Right hindlimb (tissue), 1 donor: Measurements from ENCODE around the gene ANAPC4.
A peak's percentile ranks its signal among the peaks of the same experiment; 100 is the strongest.
"Not testable (repeated sequence)": the region's sequence is repeated elsewhere in the genome, so short reads cannot be mapped to it uniquely, and the experiment has no call there.

Experiments
- DNase-seq: peaks from one replicate; pipeline ENCODE4 v3.0.0-alpha.2; 2018

The ANAPC4 gene, protein sequence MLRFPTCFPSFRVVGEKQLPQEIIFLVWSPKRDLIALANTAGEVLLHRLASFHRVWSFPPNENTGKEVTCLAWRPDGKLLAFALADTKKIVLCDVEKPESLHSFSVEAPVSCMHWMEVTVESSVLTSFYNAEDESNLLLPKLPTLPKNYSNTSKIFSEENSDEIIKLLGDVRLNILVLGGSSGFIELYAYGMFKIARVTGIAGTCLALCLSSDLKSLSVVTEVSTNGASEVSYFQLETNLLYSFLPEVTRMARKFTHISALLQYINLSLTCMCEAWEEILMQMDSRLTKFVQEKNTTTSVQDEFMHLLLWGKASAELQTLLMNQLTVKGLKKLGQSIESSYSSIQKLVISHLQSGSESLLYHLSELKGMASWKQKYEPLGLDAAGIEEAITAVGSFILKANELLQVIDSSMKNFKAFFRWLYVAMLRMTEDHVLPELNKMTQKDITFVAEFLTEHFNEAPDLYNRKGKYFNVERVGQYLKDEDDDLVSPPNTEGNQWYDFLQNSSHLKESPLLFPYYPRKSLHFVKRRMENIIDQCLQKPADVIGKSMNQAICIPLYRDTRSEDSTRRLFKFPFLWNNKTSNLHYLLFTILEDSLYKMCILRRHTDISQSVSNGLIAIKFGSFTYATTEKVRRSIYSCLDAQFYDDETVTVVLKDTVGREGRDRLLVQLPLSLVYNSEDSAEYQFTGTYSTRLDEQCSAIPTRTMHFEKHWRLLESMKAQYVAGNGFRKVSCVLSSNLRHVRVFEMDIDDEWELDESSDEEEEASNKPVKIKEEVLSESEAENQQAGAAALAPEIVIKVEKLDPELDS

DNA sequence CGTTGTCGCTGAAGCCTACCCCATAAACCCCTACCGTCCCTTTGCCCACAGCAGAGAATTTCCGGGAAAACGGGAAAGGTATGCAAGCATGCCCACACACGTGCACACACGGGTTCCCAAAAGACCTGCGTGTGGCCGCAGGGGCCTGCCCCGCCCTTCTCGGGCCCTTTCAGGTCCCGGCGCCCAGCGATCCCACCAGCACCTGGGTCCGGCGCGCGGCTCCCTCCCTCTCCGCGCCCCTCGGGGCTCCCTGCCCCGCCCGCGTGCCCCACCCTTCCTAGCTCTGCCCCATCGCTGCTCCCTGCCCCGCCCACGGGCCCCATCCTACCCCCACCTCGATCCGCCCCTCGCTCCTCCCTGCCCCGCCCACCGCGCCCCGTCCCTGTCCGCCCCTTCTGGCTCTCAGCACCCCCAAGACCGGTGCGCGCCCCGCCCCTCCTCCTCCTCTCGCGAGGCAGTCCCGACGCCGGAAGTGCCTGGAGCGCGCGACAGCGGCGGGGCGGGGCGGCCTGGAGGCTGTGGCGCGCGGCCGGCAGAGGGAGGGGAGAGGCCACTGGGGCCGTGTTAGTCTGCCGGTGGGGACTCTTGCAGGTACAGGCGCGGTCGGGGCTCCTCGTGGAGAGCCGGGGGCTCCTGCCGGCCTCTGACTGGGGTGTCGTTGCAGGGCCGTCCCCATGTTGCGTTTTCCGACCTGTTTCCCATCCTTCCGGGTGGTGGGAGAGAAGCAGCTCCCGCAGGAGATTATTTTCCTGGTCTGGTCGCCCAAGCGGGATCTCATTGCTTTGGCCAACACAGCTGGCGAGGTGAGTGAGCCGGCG, at the start of gene ANAPC4:
Gene ANAPC4, plus strand, starts transcription at position 510 of the 818 bp plus-strand sequence. Its CDS starts 165 bp downstream, at position 675.
- peak; percentile 94 for DNase-seq

DNA sequence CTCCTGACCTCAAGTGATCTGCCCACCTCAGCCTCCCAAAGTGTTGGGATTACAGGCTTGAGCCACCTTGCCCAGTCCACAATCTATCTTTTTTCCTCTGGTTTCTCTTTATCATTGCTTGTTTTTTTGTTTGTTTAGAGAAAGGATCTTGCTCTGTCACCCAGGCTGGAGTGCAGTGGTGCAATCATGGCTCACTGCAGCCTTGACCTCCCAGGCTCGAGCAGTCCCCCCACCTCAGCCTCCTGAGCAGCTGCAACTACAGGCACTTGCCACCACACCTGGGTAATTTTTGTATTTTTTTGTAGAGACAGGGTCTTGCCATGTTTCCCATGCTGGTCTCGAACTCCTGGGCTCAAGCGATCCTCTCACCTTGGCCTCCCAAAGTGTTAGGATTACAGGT, 48.6 kb upstream of the ANAPC4 start:
- not testable (repeated sequence) for DNase-seq

DNA sequence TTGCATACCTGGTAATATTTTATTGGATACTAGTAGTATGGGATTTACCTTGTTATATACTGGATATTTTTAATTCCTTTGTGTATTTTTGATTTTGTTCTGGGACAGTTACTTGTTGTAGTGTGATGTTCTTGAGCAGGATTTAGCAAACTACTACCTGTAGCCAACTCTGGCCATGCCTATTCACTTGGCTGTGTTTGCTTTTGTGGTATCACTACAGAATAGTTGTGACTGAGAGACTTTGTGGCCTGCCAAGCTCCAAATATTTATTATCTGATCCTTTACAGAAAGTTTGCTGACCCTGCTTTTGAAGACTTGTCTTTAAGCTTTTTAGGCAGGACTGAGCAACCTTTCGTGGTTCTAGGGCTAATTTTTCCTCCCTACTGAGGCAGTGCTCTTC, 46.7 kb upstream of the ANAPC4 start:
- no peak for DNase-seq

DNA sequence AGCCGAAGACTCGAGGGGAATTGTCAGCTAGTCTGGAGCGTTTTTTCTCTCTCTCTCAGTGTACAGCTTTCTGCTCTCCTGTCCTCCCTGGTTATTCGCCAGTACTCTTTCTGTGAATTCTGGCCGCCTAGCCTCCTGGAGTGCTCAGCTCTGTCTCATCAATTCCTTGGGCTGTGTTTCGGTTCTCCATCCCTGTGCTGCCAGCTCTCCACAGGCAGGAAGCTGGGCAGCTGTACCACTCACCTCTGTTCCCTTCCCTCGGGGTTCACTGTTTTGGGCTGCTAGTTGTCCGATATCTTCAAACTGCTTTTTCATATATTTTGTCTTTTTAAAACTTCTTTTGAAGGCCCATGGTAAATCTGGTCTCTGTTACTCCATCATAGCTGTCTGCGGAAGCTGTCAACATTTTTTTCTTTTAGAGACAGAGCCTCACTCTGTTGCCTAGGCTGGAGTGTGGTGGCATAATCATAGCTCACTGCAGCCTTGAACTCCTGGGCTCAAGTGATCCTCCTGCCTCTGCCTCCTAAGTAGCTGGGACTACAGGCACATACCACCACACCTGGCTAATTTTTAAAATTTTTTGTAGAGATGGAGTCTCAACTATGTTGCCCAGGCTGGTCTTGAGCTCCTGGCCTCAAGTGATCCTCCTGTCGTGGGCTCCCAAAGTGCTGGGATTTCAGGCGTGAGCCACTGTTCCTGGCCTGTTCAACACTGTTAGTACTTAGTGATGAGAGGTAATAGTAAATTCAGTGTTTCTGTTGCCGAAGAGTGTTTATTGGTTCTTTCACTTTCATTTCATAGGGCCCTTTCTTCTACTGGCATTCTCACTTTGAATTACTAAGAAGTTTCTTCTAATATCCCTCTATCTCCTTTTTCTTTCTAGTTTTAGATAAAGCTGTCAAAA, 45.9 kb upstream of the ANAPC4 start:
- no peak for DNase-seq

DNA sequence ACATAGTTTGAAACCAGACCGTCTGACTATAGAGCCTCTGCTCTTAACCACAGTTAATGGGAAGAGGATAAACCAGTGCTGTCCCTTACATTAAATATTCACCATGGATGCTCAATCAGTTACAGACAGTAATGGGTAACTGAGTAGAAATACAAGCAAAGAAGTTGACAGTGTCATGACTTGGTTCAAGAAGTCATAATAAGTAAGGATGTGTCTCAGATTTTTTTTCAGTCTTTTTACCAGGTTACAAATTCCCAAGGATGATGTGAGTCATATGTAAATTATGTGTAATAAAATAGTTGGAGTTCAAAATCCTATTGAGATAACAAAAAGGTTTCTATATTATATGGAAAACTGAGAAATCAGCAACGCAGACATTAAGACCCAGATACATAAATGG, 33.4 kb upstream of the ANAPC4 start:
- DNase-seq = no peak

DNA sequence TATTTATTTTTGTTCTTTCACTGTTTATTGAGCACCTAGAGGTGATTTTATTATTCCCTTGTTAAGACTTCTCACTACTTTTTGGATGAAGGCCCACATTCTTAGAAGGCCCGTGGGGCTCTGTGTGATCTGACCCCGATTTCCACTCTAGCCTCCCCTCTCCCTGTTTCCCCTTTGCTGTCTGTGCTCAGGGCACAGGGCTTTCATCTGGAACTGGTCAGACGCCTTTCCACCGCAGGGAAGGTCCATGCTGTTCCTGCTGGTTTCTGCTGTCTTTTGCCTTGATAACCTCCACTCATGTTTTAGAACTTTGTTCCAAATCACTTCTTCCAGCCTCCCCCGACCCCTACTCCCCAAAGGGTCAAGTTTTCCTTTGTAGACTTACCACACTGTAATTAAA, 31.3 kb upstream of the ANAPC4 start:
- no peak for DNase-seq

DNA sequence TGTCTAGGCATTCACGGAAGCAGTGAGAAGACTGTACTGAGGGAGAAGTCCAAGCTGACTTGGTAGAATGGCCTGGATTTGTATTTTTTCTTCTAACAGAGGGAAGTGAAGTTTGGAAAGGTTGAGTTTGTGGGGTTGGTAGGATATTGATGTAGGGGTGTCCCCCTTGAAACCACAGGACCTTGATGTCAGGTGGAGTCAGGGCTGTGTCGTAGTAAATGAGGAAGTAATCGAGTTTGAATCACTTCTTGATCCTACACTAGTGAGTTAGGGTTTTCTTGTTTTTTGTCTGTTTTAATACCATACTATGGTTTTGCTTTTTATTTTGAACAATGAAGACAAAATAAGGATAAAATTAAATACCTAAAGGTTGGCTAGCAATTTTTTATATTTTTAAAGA, 30.1 kb upstream of the ANAPC4 start:
- DNase-seq = no peak

DNA sequence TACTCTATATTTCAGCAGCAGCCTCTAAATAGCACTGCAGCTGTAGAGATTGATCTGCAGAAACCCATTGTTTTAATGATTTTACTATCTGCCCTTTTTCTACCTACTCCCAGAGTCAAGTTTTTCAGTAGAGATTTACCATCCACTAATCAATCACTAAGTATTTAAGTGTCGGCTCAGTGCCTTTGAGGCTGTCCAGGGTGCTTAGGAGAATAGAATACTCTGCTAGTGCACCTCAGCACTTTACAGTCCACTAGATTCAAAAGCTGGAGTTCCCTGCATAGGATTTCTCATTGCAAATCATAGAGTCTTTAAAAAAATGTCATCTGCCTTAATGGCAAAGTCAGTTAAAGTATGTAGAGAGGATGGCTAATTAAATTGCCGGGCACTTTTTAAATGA, 29.6 kb upstream of the ANAPC4 start:
- DNase-seq = no peak

DNA sequence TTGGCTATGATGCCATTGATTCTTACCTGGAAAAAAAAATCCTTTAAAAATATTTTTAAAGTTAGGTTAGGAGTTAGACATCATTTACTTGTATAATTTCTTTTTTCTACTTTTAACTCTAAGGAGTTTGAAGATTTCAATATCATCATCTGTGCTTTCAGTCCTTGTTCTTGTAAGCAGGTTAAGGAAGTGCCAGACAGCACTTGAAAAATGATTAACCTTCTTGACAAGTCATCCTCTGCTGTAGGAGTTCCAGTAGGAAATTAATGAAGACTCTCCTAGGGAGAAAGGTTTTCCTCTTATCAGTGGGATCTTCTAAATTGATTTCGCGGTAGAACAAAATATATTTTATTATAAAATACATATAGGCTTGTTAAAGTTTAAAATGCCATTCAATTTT, 29.1 kb upstream of the ANAPC4 start:
- DNase-seq = no peak

DNA sequence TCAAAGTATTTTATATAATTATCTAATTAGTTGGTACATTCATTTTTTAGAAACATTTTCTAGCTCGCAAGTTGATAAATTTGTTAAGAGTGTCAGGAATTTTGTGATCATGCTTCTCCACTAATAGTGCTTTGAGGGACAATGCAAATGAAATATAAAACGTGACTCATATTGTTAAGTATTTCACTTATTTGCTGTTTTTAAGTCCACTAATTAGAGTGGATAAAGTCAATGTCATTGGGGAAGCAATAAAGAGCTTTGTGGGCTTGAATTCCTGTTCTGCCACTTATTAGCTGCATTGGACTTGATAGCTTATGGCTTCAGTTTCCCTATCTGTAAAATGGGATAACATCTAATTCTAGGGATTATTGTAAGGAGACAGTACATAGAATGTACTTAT, 26.5 kb upstream of the ANAPC4 start:
- no peak for DNase-seq

DNA sequence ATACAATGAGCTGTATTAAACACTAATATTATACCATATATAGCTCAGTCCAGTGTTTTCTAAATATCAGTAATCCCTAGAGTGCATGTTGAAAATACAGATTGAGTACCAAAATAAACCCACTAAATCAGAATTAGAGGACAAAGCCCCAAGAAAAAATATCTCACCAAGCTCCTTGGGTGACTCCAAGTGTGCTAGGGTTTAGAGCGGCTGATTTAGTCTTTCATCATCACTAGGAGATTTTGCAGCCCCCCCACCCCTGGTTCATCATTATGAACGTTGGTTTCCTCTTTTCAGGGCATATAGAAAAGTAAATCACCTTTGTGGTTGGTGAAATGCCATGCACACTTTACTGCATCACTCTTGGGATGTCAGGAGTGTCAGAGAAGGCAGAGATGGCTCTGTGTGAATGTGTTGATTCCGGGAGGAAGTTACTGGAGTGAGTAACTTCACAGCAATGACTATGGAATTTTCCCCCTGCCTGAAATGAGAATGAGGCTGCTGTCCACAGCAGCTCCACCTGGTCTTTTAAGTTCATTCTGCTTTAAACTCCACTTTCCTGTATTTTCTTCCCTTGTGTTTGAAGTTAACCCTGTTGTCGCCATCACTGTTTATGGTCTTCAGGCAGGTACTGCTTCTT, 25.2 kb upstream of the ANAPC4 start:
- no peak for DNase-seq

DNA sequence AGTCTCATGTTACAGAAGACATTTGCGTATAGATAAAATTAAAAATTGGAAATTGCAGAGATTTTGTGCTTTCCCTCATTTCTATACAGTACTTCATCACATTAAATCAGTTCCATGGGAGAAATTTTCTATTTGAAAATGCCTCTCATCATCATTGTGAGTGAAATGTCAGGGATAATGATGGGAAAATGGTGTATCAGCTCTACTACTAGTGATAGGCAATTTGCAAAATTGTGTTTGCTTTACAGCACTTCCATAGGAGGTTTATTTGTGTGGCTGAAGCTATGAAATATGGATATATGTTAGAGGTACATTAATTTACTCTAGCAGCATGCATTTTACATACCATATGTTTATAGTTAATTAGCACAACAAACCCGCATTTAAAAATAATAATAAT, 21.0 kb upstream of the ANAPC4 start:
- DNase-seq = no peak

DNA sequence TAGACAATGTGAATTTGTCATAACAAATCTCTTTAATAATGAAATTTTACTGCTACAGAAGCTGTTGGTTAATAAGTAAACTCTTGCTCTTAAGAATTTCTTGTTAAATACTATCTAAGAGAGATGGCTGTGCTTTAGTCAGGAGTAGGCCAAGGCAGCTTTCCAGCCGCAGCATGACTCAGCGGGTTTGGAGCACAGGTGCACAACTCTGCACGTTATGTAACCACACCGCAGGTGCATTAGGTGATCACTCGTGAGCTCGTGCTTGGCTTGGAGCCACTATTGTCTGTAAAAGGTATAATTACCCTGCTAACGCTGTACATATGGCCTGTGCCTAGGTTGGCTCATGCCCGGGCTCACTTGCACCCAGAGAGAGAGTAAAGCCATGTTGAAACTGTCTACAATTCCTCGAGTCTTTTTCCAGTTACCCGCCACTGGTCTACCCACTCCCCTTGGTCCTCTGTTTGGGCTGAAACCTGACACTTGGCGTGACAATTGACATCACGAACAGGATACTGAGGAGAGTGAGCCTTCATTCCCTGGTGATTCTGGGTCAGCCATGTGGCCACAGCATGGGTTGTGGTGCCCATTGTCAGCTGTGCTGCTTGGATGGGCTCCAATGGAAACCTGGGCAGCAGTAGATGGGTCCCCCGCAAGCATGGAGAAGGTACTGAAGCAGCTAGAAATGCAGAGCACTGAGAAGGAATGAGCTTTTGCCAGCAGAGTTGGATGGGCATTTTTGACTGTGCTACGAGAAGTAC, 18.4 kb upstream of the ANAPC4 start:
- DNase-seq = no peak

DNA sequence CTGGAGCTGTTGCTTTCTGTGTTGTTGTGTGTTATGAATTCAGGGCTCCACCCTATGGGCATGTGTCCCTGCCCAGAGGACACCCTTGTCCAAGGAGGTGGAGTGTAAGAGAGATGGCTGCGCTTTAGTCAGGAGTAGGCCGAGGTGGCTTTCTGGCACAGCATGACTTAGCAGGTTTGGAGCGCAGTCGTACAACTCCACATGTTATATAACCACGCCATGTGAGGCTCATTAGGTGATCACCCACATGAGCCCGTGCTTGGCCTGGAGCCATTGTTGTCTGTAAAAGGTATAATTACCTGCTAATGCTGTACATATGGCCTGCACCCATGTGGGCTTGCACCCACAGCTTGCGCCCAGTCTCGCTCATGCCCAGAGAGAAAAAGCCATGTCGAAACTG, 15.8 kb upstream of the ANAPC4 start:
- DNase-seq = no peak

DNA sequence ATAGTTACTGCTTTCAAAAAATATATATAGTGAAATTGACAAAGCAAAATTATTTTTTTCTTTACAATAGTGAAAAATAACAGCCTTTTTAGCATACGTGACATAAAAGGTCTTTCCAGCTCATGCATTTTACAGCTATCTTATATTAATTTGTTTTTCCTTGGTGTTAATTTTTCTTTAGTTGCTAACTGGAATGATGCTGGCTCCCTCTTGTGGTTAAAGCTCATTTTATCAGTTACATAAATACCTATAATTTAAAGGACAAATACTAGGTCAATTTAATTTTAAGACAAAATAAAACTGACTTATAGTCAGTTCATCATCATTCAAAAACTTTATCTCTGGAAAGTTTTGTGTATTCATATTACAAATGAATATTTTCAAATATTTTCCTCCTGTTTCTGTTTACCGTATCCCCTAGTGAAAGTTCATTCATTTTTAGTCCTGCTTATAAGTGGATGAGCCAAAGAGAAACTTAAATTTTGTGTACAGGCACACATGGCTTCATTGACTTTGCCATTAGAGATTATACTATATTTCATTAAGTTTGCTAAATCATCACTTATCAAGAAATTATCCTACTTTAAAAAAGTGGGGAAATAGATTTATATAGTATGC, 9.9 kb upstream of the ANAPC4 start:
- no peak for DNase-seq

DNA sequence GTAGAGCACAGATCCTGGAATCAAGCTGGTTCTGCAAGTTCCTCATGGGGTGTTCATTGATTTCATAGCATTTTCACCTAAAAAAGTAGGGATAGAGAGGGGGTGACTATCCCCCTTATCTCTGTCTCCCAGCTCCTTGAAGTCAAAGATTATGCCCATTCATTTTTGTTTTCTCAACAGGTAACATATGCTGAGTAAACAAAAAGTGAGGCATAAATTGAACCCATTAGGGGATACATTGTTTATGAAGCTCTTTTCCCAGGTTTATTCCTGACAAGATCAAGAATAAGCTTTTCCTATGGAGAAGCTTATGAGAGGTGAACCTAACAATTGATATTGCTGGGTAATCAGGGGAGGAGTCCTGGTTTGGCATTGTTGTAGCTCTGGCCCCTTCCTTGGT, 9.2 kb upstream of the ANAPC4 start:
- DNase-seq = no peak

DNA sequence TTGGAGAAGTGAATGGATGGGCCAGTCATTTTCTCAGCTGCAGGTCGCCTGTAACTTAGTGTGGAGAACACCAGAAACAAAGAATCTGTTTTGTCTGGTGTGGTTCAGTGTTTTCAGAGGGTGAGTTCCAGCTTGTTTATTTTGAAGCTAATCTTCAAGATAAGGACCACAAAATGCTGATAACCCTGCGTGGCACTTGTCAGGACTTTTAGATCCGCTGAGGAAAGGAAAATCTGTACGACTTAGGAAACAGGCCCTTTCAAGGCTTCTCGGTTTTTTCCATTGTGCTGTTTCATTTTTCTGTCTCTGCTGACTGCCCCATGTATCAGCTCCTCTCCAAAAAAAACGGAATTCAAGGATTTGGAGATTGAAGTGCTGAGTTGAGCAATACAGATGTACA, 8.7 kb upstream of the ANAPC4 start:
- DNase-seq = no peak

DNA sequence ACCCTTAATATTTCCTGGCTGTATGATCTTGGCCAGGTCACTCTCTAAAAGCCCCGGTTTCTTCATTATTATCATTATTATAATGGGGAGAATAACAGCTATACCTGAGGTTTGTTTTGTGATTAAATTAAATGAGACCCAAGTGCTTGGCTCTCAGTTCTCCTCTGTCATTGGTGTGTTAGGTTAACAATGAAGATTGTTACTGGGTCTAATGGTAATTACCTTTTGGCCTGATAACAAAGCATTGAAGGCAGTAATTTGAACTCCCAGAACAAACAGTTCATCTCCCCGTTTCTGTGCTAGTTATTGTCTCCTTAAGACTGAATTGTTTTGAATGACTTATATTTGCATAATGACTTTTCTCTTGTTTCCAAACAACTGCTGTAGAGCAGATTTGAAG, 6.8 kb upstream of the ANAPC4 start:
- DNase-seq = no peak

DNA sequence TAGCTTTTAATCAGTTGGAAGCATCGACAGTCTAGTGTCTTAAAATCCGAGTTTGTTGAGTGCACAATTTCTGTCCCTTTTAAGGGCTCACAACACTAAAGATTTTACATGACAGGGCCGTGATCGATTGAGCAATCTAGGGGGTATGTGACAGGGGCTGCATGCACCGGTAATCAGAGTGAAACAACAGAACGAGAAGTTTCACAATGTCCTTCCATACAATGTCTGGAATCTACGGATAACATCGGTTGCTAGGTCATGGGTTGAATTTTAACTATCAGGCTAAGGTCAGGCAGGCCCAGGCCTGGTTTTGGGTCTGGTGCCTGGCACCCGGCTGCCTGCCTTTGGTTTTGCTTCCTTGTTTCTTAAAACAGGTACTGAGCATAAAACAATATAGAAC, 4.5 kb upstream of the ANAPC4 start:
- DNase-seq = not testable (repeated sequence)
